HAP-1 (cell line): ENCODE measurements around the gene OGFOD3.
"Not testable (repeated sequence)": the region's sequence is repeated elsewhere in the genome, so short reads cannot be mapped to it uniquely, and the experiment has no call there.

Experiments used
- DNase-seq, 2 experiments: peaks; one replicate each; pipeline ENCODE4 v3.0.0-alpha.2; 2016 to 2020; ENCODE audit warnings: low spot score in 2 of 2
- H3K27me3 ChIP-seq: fragments of 250-450 bp; sonication (Bioruptor Pico); 2 replicates; pipeline ENCODE4 v1.5.1; 2020; ENCODE audit warnings: low read depth, mild to moderate bottlenecking, moderate library complexity
- H3K36me3 ChIP-seq: fragments of 250-450 bp; sonication (Bioruptor Pico); replicated peaks from 2 replicates; pipeline ENCODE4 v1.5.1; 2020; ENCODE audit warnings: mild to moderate bottlenecking
- H3K4me1 ChIP-seq: fragments of 250-450 bp; sonication (Bioruptor Pico); 2 replicates; pipeline ENCODE4 v1.5.1; 2020; ENCODE audit warnings: mild to moderate bottlenecking
- H3K4me3 ChIP-seq: fragments of 250-450 bp; sonication (Bioruptor Pico); 2 replicates; pipeline ENCODE4 v1.5.1; 2020; ENCODE audit warnings: mild to moderate bottlenecking, moderate library complexity
- H3K9me3 ChIP-seq: fragments of 250-450 bp; sonication (Bioruptor Pico); 2 replicates; pipeline ENCODE4 v1.5.1; 2020; ENCODE audit warnings: mild to moderate bottlenecking, moderate library complexity
- in situ Hi-C: fragments of 300-500 bp; cut with MboI; formaldehyde crosslinking; loops from 3 replicates; pipeline ENCODE4 v1.14.3; 2020; ENCODE audit warnings: low sequenced_read_pairs, inconsistent platforms, mixed read lengths

OGFOD3 gene, protein sequence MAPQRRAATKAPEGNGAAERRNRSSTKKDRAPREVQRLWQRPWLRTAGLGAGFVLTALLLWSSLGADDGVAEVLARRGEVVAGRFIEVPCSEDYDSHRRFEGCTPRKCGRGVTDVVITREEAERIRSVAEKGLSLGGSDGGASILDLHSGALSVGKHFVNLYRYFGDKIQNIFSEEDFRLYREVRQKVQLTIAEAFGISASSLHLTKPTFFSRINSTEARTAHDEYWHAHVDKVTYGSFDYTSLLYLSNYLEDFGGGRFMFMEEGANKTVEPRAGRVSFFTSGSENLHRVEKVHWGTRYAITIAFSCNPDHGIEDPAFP

DNA sequence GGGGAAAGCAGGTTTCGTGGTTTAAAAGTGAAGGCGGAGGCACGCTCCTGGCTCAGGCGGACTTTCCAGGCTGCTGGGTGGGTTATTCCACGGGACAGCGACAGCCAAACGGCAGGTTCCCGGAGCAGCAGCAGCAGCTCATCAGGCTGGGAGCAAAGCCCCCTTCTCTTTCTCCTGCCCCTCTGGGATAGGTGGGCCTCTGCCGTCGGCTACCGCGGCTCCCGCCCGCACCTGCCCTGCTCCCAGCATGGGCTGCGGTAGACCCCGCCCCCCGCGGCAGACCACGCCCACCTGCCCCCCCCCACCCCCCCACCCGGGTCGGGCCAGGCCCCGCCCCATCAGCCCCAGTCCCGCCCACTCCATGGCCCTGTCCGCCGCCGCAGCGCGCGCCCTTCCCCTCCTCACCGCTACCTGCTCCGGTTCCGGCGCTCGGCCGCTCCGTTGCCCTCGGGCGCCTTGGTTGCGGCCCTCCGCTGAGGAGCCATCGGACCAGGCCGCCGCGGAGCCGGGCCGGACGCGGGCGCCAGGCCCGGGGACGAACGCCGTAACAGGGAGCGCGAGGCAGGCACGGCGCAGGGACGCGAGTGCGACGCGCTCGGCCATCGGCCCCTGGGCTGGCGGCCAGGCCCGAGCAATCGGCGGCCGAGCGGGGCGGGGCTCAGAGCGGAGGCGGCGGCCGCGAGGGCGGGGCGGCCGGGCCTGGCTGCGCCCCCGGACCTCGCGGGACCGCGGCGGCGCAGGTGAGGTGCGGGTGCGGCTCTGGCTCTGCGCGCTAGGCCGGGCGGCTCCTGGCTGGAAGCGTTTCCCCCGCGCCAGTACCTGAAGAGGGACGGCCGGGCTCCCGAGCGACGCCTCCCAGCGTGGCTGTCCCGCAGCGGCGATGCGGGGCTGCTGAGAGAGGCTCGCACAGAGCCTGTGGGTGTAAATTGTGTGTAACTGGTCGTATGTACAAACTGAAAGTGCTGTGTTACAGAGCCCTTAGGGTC is at the start of gene OGFOD3, which contains the start of gene HEXD:
Gene OGFOD3 (minus strand): TSS at position 586 of the 986 bp plus-strand sequence. CDS start 101 bp downstream, at position 485.
Gene HEXD (plus strand): TSS at position 347 of the 986 bp plus-strand sequence. CDS start 1,453 bp downstream, outside the sequence.
- Histone ChIP-seq H3K27me3 (no peaks in the 10 kb centered on the region), H3K9me3 (no peaks in the 10 kb centered on the region), H3K4me1 (peaks cover 13% of the 10 kb centered on the region), H3K4me3 (peak within 1 kb of the TSS; percentile 50), H3K36me3 (no peaks in the 10 kb centered on the region; the same call in 1 of the 2 replicates)
- peak; percentile 70 to 86 for DNase-seq
- in situ Hi-C loops = no loop called here

DNA sequence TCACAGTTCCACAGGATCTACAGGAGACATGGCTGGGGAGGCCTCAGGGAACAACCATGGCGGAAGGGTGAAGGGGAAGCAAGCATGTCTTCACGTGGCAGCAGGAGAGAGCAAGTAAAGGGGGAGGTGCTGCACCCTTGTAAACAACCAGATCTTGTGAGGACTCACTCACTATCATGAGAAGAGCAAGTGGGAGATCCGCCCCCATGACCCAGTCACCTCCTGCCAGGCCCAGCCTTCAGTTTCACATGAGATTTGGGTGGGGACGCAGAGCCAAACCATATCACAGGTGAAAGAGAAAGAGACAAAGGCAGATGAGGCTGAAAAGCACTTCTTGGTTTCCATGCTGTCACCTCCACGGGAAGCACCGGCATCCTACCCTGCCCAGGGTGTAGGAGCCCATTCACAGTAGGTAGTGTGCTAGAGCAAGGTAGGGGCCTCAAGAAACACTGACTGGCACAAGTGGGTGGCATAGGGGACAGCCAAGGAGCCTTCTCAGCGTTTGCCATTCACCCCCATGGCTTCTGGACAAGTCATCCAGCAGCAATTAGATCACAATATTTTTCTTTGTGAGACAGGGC is 46.7 kb upstream of the OGFOD3 start:
- Histone ChIP-seq H3K9me3 (no peaks in the 10 kb centered on the region), H3K36me3 (peaks cover 65% of the 10 kb centered on the region), H3K4me1 (no peaks in the 10 kb centered on the region), H3K27me3 (no peaks in the 10 kb centered on the region), H3K4me3 (no peak overlapping the region)
- DNase-seq = no peak
- in situ Hi-C loops = no loop called here

DNA sequence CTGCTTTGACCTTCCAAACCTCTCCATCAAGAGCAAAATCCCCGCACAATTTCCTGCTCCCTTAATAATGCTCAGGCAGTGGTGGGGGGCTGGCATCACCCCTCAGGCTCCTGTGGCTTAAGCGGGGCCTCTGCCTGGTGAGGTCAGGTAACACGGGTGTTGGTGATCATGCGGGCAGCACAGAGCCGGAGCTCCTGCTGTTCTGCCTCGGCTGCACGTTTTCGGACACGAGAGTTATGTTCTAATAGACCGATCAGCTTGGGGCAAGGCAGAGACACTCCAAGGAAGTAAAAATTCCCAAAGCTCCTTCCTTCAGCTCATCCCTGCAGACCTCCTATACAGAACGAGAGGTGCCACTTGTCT is 46.2 kb upstream of the OGFOD3 start:
- H3K9me3 ChIP-seq = no peaks in the 10 kb centered on the region
- in situ Hi-C loops = no loop called here
- H3K27me3 ChIP-seq = no peaks in the 10 kb centered on the region
- no peak overlapping the region for H3K4me3 ChIP-seq
- no peak for DNase-seq
- H3K4me1 ChIP-seq = peaks cover 2% of the 10 kb centered on the region; the same call in 1 of the 2 replicates
- H3K36me3 ChIP-seq = peaks cover 66% of the 10 kb centered on the region

DNA sequence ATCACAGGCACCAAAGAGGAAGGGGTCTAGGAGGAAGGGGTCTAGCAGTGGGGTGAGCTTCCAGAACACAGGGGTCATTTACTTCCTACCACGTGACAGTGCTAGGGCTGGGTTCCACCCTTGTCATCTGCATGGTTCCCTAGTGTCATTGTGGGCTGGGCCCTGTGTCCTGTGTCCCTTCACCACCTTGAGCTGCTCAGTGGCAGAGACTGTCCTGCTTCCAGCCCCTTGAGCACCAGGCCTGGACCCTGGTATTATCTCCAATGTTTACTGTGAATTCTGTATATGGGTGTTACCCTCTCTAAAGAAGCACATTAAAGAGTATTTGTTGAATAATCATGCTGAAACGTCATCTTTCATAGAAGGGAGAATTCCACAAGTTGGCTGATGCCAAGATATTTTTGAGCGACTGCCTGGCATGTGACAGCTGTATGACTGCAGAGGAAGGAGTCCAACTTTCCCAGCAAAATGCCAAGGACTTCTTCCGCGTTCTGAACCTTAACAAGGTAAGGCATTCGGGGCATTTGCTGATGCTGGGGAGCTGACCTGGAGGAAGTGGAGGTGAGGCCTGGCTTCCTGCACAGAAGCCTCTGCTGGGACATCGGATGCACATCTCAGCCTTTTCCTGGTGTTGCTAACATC is 45.7 kb upstream of the OGFOD3 start:
- no peaks in the 10 kb centered on the region for H3K27me3 ChIP-seq
- H3K9me3 ChIP-seq = no peaks in the 10 kb centered on the region
- DNase-seq = no peak
- peaks cover 61% of the 10 kb centered on the region for H3K36me3 ChIP-seq
- H3K4me1 ChIP-seq = peaks cover 5% of the 10 kb centered on the region; the same call in 1 of the 2 replicates
- H3K4me3 ChIP-seq = no peak overlapping the region
- in situ Hi-C loops = no loop called here

DNA sequence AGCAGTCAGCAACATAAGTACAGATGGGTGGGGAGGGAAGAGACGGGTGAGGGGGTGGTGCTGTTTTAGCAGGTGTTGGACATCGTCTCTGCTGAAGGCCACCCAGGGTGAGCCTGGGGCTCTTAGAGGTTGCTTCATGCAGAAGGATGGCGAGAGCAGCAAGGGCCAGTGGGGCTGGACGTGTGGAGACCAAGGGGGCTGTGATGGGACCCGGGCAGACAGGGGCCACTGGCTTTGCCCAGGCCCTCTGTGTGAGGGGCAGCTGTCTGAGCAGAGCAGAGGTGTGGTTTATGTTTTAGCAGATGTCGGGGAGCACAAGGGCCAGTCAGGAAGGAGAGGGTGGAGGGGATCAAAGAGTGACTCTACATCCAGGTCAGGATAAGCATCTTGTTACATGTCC is 45.0 kb upstream of the OGFOD3 start:
- in situ Hi-C loops = no loop called here
- Histone ChIP-seq H3K27me3 (no peaks in the 10 kb centered on the region), H3K4me3 (no peak overlapping the region), H3K9me3 (no peaks in the 10 kb centered on the region), H3K4me1 (peaks cover 5% of the 10 kb centered on the region; the same call in 1 of the 2 replicates), H3K36me3 (peaks cover 58% of the 10 kb centered on the region)
- no peak for DNase-seq

DNA sequence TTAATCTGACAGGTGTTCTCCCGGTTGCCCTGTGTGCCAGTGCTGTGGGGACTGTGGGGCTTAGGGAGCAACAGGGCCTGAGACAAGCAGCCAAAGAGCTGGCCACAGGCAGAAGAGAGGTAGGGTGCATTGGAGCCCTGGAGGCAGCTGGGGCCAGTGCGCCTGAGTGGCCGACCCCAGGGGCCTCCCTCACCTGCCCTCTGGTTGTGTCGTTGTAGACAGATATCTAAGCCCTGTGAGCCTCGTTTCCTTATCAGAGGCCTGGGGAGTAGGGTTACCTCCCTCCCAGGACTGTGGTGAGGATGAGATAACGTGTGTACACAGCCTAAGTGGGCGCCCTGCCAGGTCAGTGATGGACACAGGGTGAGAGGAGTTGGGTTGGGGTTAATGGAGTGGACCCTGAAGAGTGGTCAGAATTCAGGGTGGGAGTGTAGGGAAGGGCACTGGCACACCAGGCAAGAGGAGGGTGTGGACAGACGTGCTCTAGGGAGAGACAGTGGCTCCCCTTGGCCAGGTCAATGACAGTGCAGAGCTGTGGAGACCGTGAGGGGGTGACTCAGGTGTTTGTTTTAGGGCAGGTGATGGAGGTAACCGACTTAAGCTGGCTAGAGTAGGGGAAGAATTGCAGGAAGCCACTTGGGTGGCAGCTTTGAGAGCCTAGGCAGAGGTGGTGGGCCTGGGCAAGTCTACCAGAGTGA is 43.6 kb upstream of the OGFOD3 start:
- peaks cover 58% of the 10 kb centered on the region for H3K36me3 ChIP-seq
- in situ Hi-C loops = no loop called here
- no peaks in the 10 kb centered on the region for H3K27me3 ChIP-seq
- no peak overlapping the region for H3K4me3 ChIP-seq
- H3K9me3 ChIP-seq = no peaks in the 10 kb centered on the region
- peaks cover 10% of the 10 kb centered on the region for H3K4me1 ChIP-seq
- no peak for DNase-seq

DNA sequence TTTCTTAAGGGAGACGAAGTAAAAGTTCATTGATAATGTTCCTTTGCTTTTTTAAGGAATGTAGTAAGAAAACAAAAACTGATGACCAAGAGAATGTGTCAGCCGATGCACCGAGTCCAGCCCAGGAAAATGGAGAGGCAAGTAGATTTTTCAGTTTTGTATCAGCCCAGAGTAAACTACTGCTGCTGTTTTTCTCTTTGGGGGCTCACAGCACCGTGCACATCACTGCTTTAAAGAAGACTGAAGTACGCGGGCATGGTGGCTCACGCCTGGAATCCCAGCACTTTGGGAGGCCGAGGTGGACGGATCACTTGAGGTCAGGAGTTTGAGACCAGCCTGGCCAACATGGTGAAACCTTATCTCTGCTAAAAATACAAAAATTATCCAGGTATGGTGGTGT is 41.5 kb upstream of the OGFOD3 start:
- H3K36me3 ChIP-seq = peaks cover 46% of the 10 kb centered on the region
- DNase-seq, H3K27me3 ChIP-seq, in situ Hi-C loops, H3K9me3 ChIP-seq, H3K4me1 ChIP-seq: not testable (repeated sequence)
- H3K4me3 ChIP-seq = peak overlapping the region; percentile 63; the same call in 1 of the 2 replicates

DNA sequence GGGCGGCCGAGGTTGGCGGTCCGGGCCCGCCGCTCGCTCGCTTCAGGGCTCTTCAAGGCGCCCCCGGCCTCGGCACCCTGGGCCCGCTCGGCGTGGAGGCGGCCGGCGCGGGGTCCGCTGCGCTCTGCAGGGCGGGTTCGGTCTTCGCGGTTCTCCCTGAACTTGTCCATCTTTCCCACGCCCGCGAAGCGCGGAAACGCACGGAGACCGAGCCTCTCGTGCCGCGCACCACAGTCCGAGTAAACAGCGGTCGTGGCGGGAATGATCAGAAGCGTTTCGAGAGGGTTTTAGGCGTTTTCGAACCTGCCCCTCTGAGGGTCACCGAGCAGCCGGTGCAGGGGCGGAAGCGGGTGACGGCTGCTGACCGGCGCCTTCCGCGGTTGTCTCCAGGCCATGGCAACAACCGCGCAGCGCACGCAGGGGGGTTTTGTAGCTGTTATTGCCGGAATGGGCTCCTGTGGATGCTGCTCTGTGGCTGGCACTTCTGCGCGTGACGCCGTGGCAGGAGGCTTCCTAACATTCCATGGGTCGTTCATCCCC is 40.6 kb upstream of the OGFOD3 start:
- in situ Hi-C loops = no loop called here
- peaks cover 10% of the 10 kb centered on the region for H3K4me1 ChIP-seq
- H3K9me3 ChIP-seq = no peaks in the 10 kb centered on the region; the same call in 1 of the 2 replicates
- H3K27me3 ChIP-seq = no peaks in the 10 kb centered on the region
- H3K36me3 ChIP-seq = peaks cover 36% of the 10 kb centered on the region
- DNase-seq = no peak
- H3K4me3 ChIP-seq = peak overlapping the region; percentile 63

DNA sequence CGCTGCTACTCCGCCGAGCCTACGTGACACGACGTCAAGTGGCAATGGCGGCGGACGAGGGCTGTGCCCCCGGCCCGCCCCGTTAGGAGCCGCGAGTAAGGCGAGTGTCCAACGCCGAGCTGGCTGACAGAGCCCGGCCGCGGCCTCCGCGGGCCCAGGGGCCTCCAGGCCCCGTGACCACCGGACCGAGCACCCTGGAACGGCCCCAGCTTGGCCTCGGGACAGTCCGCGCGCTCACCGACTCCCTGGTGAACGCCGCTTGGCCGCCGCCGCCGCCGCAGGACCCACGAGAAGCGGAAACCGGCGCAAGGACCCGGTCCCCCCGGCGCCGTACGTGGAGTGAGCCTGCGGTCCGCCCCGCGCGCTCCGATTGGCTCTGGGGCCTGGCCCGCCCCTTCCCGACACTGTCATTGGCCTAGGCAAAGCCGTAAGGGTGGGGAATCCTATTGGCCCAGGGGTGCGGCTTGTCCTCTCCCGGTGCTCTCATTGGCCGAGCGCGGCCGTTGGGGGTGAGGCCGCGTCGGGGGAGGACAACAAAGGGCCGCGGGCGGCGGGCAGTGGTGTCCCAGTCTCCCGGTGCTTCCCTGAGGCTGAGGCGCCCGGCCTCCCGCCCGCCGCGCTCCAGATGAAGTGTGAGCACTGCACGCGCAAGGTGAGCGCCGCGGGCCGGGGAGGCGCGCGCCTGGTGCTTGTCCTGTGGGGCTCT is 39.9 kb upstream of the OGFOD3 start, which contains the start of gene NARF:
Gene NARF (plus strand): TSS at position 563 of the 706 bp plus-strand sequence. CDS start 63 bp downstream, at position 626.
- in situ Hi-C loops = no loop called here
- H3K4me1 ChIP-seq = peaks cover 10% of the 10 kb centered on the region
- H3K36me3 ChIP-seq = peaks cover 31% of the 10 kb centered on the region
- H3K9me3 ChIP-seq = no peaks in the 10 kb centered on the region; the same call in 1 of the 2 replicates
- DNase-seq = peak; percentile 96 to 99
- no peaks in the 10 kb centered on the region for H3K27me3 ChIP-seq
- peak within 1 kb of the TSS; percentile 63 for H3K4me3 ChIP-seq

DNA sequence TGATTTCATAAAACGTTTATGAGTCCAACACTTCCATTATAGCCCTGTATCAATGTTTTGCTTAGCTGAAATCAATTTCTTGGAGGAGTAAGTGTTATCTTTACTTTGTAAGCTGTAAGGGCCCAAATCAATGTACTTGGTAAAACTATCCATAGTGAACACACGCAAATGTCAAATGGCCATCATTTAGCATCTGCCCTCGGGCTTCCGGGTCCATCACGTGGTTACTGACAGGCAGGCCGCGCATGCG is 39.5 kb upstream of the OGFOD3 start:
- Histone ChIP-seq H3K36me3 (peaks cover 29% of the 10 kb centered on the region), H3K4me1 (peaks cover 10% of the 10 kb centered on the region), H3K27me3 (no peaks in the 10 kb centered on the region), H3K9me3 (no peaks in the 10 kb centered on the region; the same call in 1 of the 2 replicates), H3K4me3 (peak overlapping the region; percentile 63)
- in situ Hi-C loops = no loop called here
- no peak for DNase-seq

DNA sequence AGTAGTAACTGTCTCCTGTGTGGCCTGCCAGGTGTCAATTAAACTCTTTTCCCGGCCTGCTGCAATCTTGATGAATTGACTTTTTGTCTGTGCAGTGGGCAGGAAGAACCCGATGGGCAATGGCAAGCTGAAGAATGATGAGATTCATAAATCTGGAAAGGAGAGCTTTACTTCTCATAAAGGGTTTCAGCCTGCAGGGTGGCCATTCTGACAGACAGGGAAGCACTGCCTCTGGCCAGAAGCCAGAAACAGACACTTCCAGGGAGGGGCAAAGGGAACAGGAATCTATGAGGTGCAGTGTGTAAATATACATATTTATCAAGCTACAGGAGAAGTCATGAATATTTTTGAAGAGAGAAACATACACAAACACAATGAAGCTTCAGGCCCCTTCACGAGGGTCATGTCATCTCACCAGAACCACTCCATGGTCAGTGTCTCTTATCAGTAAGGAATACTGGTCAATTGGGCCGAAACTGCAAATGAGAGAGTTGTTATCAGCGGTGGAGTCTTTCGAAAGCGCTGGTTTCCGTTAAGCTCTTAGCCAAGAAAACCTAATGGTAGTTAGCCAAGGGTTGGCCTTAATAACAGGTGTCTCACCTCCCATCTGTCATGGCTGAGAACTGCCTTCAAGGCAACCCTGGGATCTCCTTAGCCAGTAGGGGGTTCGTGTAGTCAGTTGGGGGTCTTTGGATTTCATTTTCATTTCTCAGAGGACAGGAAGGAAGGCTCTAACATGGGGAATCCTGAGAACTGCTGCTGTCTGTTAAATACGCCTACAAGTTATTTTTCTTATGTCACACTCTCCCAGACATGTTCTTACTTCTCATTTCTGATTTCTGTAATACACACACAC is 38.9 kb upstream of the OGFOD3 start:
- no peaks in the 10 kb centered on the region for H3K27me3 ChIP-seq
- no peak for DNase-seq
- H3K4me3 ChIP-seq = peak overlapping the region; percentile 63
- H3K4me1 ChIP-seq = peaks cover 10% of the 10 kb centered on the region
- in situ Hi-C loops = no loop called here
- H3K9me3 ChIP-seq = no peaks in the 10 kb centered on the region; the same call in 1 of the 2 replicates
- peaks cover 27% of the 10 kb centered on the region for H3K36me3 ChIP-seq
